BE2C (cell line): ENCODE data around the gene TMEM51.

Experiments
- DNase-seq: peaks from one replicate; pipeline ENCODE4 v3.0.0-alpha.2; 2020
- H3K27me3 ChIP-seq: fragments of 250-450 bp; sonication (Bioruptor Pico); 2 replicates; pipeline ENCODE4 v1.5.1; 2020; ENCODE audit warnings: mild to moderate bottlenecking
- H3K36me3 ChIP-seq: fragments of 250-450 bp; sonication (Bioruptor Pico); 2 replicates; pipeline ENCODE4 v1.5.1; 2020; ENCODE audit warnings: mild to moderate bottlenecking
- H3K4me1 ChIP-seq: fragments of 250-450 bp; sonication (Bioruptor Pico); 2 replicates; pipeline ENCODE4 v1.5.1; 2020
- H3K4me3 ChIP-seq: 2 replicates; pipeline ENCODE4 v1.5.1; 2011; ENCODE audit warnings: low read depth, low read length
- H3K9me3 ChIP-seq: fragments of 250-450 bp; sonication (Bioruptor Pico); 2 replicates; pipeline ENCODE4 v1.5.1; 2020
- CTCF ChIP-seq: IDR thresholded peaks from 2 replicates; pipeline ENCODE4 v1.5.1; 2012; ENCODE audit warnings: mild to moderate bottlenecking, low read depth, low read length

Gene TMEM51

DNA sequence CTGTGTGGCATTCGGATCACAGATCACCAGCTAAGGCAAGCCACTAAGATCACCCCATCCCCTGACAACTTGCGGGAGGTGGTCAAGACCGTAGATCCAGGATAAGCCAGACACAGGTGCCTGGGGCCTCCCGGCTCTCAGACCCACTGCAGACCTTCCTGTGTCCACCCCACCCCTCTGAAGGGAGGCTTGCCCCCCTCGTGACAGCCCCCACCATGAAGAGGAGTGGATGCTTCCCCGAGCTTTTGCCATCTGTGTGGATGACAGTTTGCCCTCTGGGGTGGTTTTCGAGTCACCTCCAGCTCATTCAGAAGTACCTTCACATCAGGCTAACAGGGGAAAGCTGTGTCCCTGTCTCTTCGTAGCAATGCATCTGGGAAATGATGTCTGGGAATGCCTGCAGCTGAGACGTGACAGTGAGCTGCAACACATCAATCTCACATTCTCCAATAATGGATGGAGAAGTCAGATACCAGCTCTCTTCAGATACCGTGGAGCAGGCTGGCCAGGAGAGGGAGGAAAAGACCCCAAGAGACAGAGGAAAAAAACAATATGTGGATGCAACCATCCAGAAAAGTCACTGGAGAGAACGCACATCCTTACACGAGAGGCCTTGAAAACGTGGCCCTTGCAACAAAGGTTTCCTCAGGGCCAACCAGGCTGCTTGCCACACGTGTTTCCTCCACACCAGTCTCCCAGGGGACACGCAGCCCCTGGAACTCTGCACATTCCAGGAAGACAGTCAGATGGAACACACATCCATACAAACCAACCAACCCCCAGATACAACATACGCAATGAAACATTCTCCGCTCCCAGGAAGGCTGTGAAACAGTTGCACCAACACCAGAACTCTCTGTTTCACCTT is 73.1 kb downstream of the TMEM51 start:
- Histone ChIP-seq H3K9me3 (no peaks in the 10 kb centered on the region), H3K27me3 (no peaks in the 10 kb centered on the region), H3K4me1 (peaks cover 6% of the 10 kb centered on the region; the same call in 1 of the 2 replicates), H3K4me3 (no peak overlapping the region), H3K36me3 (no peaks in the 10 kb centered on the region)
- DNase-seq: no peak
- no peak for TF ChIP-seq CTCF

DNA sequence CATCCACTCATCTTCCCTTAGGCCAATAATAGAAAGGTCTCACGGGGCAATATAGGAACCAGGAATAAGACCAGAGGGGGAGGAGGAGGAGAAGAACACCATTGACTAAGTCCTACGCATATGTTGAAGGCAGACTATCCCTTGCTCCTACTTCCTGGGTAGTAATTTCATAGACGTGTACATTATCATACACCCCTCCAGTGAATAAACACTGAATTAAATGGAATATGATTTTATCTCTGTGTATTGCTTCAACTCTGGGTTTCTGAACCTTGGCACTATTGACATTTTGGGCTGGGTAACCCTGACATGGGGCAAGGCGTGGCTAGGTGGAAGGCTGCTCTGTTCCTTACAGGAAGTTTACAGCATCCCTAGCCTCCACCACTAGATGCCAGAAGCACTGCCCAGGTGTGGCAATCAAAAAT is 76.2 kb downstream of the TMEM51 start:
- no peaks in the 10 kb centered on the region for H3K36me3 ChIP-seq
- no peak for TF ChIP-seq CTCF
- H3K4me1 ChIP-seq: peaks cover 6% of the 10 kb centered on the region; the same call in 1 of the 2 replicates
- no peaks in the 10 kb centered on the region for H3K27me3 ChIP-seq
- no peaks in the 10 kb centered on the region for H3K9me3 ChIP-seq
- H3K4me3 ChIP-seq: no peak overlapping the region
- DNase-seq: no peak

GRCh38 chr1:15231714-15232201 is 78.2 kb downstream of the TMEM51 start:
- Histone ChIP-seq H3K36me3 (no peaks in the 10 kb centered on the region), H3K9me3 (no peaks in the 10 kb centered on the region), H3K4me1 (peaks cover 4% of the 10 kb centered on the region; the same call in 1 of the 2 replicates), H3K27me3 (no peaks in the 10 kb centered on the region), H3K4me3 (no peak overlapping the region)
- no peak for TF ChIP-seq CTCF
- DNase-seq: no peak

- no peak overlapping the region for H3K4me3 ChIP-seq
- TF ChIP-seq CTCF: no peak
- H3K4me1 ChIP-seq: no peaks in the 10 kb centered on the region; the same call in 1 of the 2 replicates
- H3K9me3 ChIP-seq: no peaks in the 10 kb centered on the region
- no peak for DNase-seq
- no peaks in the 10 kb centered on the region for H3K36me3 ChIP-seq
- no peaks in the 10 kb centered on the region for H3K27me3 ChIP-seq
Measured at GRCh38 chr1:15233689-15234088, 80.1 kb downstream of the TMEM51 start.

GRCh38 chr1:15236321-15236721 is 82.8 kb downstream of the TMEM51 start:
- peak; percentile 32 for DNase-seq
- Histone ChIP-seq H3K27me3 (no peaks in the 10 kb centered on the region), H3K4me1 (no peaks in the 10 kb centered on the region; the same call in 1 of the 2 replicates), H3K36me3 (no peaks in the 10 kb centered on the region), H3K9me3 (no peaks in the 10 kb centered on the region), H3K4me3 (no peak overlapping the region)
- no peak for TF ChIP-seq CTCF

GRCh38 chr1:15236746-15237145 is 83.2 kb downstream of the TMEM51 start:
- no peaks in the 10 kb centered on the region for H3K36me3 ChIP-seq

More at GRCh38 chr1:15236746-15237145, 83.2 kb downstream of the TMEM51 start:
- no peak for TF ChIP-seq CTCF
- Histone ChIP-seq H3K4me3 (no peak overlapping the region), H3K9me3 (no peaks in the 10 kb centered on the region), H3K4me1 (no peaks in the 10 kb centered on the region; the same call in 1 of the 2 replicates), H3K27me3 (no peaks in the 10 kb centered on the region)
- no peak for DNase-seq
